HEK293 (cell line): ENCODE results near the gene RPS19BP1.
A peak's percentile ranks its signal among the peaks of the same experiment; 100 is the strongest.

ENCODE experiments used
- CTCF ChIA-PET: fragments of 350-600 bp; formaldehyde crosslinking; extraction: SDS; loops from one replicate; lab custom pipeline; 2021; ENCODE audit warnings: antibody characterized with exemption; lab: Yijun Ruan, JAX
- POLR2A ChIA-PET: fragments of 300-600 bp; formaldehyde crosslinking; extraction: SDS; loops from one replicate; lab custom pipeline; 2020; ENCODE audit warnings: antibody characterized with exemption, inconsistent platforms; lab: Yijun Ruan, JAX
- H3K27ac ChIP-seq: fragments of 200-500 bp; sonication (Bioruptor generic); 2 replicates; pipeline ENCODE4 v1.5.1; 2014; ENCODE audit warnings: low read depth, low read length, control low read depth, inconsistent platforms; ENCODE audit errors: extremely low read depth
- H3K36me3 ChIP-seq, 2 experiments: fragments of 200-500 bp in 1 of 2; sonication (Bioruptor generic) in 1 of 2; 1 replicate in 1 of 2; 2 replicates in 1 of 2; pipeline ENCODE4 v1.5.1; 2014 to 2017; ENCODE audit warnings: inconsistent platforms in 2 of 2, low read length in 2 of 2; ENCODE audit not compliant: control insufficient read depth in 2 of 2, insufficient read depth in 1 of 2
- H3K4me1 ChIP-seq: fragments of 200-500 bp; sonication (Bioruptor generic); 2 replicates; pipeline ENCODE4 v1.5.1; 2014; ENCODE audit warnings: mild to moderate bottlenecking, low read length, inconsistent platforms; ENCODE audit not compliant: control insufficient read depth, insufficient read depth
- H3K4me3 ChIP-seq: 2 replicates; pipeline ENCODE4 v1.5.1; 2011; ENCODE audit warnings: low read depth, mild to moderate bottlenecking, control low read depth, low read length, moderate library complexity
- H3K9me3 ChIP-seq: fragments of 200-500 bp; sonication (Bioruptor generic); 2 replicates; pipeline ENCODE4 v1.5.1; 2014; ENCODE audit warnings: low read depth, low read length, inconsistent platforms; ENCODE audit not compliant: control insufficient read depth, insufficient read depth
- AEBP2 ChIP-seq: fragments of 450-650 bp; formaldehyde crosslinking; IDR thresholded peaks from 2 replicates; pipeline ENCODE4 v1.5.1; 2016; ENCODE audit warnings: missing biosample characterization, missing genetic modification characterization, borderline replicate concordance
- GLI4 ChIP-seq: fragments of 450-650 bp; formaldehyde crosslinking; IDR thresholded peaks from 2 replicates; pipeline ENCODE4 v1.5.1; 2016; ENCODE audit warnings: missing biosample characterization, missing genetic modification characterization
- MZF1 ChIP-seq: fragments of 450-650 bp; formaldehyde crosslinking; IDR thresholded peaks from 2 replicates; pipeline ENCODE4 v1.5.1; 2017; ENCODE audit warnings: missing biosample characterization, missing genetic modification characterization, borderline replicate concordance
- PRDM10 ChIP-seq: fragments of 450-650 bp; formaldehyde crosslinking; IDR thresholded peaks from 2 replicates; pipeline ENCODE4 v1.5.1; 2016; ENCODE audit warnings: missing biosample characterization, missing genetic modification characterization
- SP7 ChIP-seq: fragments of 450-650 bp; formaldehyde crosslinking; IDR thresholded peaks from 2 replicates; pipeline ENCODE4 v1.5.1; 2016; ENCODE audit warnings: missing biosample characterization, missing genetic modification characterization
- ZNF112 ChIP-seq: fragments of 450-650 bp; formaldehyde crosslinking; IDR thresholded peaks from 2 replicates; pipeline ENCODE4 v1.5.0; 2017; ENCODE audit warnings: missing biosample characterization, missing genetic modification characterization
- ZNF157 ChIP-seq: fragments of 450-650 bp; formaldehyde crosslinking; IDR thresholded peaks from 2 replicates; pipeline ENCODE4 v1.5.1; 2016; ENCODE audit warnings: missing biosample characterization, missing genetic modification characterization
- ZNF18 ChIP-seq: fragments of 450-650 bp; formaldehyde crosslinking; IDR thresholded peaks from 2 replicates; pipeline ENCODE4 v1.5.1; 2016; ENCODE audit warnings: missing biosample characterization, missing genetic modification characterization
- ZNF239 ChIP-seq: fragments of 450-650 bp; formaldehyde crosslinking; IDR thresholded peaks from 2 replicates; pipeline ENCODE4 v1.5.1; 2016; ENCODE audit warnings: missing biosample characterization, missing genetic modification characterization
- ZNF302 ChIP-seq: fragments of 450-650 bp; formaldehyde crosslinking; IDR thresholded peaks from 2 replicates; pipeline ENCODE4 v1.5.1; 2016; ENCODE audit warnings: missing biosample characterization, missing genetic modification characterization, low read depth
- ZNF335 ChIP-seq: fragments of 450-650 bp; formaldehyde crosslinking; conservative IDR thresholded peaks from 2 replicates; pipeline ENCODE4 v1.5.1; 2016; ENCODE audit warnings: missing biosample characterization, missing genetic modification characterization
- ZNF341 ChIP-seq: fragments of 450-650 bp; formaldehyde crosslinking; IDR thresholded peaks from 2 replicates; pipeline ENCODE4; 2016; ENCODE audit warnings: low read depth, missing biosample characterization, missing genetic modification characterization
- ZNF350 ChIP-seq: fragments of 450-650 bp; formaldehyde crosslinking; IDR thresholded peaks from 2 replicates; pipeline ENCODE4 v1.5.0; 2017; ENCODE audit warnings: missing biosample characterization, mild to moderate bottlenecking, missing genetic modification characterization
- ZNF514 ChIP-seq: fragments of 450-650 bp; formaldehyde crosslinking; IDR thresholded peaks from 2 replicates; pipeline ENCODE4 v1.5.1; 2016; ENCODE audit warnings: missing biosample characterization, missing genetic modification characterization
- ZNF571 ChIP-seq: fragments of 450-650 bp; formaldehyde crosslinking; IDR thresholded peaks from 2 replicates; pipeline ENCODE4 v1.5.0; 2017; ENCODE audit warnings: missing biosample characterization, missing genetic modification characterization
- ZNF660 ChIP-seq: fragments of 450-650 bp; IDR thresholded peaks from 2 replicates; pipeline ENCODE4 v1.5.1; 2018; ENCODE audit warnings: missing biosample characterization, mild to moderate bottlenecking, missing genetic modification characterization
- ZNF664 ChIP-seq: fragments of 450-650 bp; formaldehyde crosslinking; IDR thresholded peaks from 2 replicates; pipeline ENCODE4 v1.5.1; 2016; ENCODE audit warnings: missing biosample characterization, missing genetic modification characterization
- ZNF792 ChIP-seq: fragments of 450-650 bp; formaldehyde crosslinking; IDR thresholded peaks from 2 replicates; pipeline ENCODE4 v1.5.1; 2016; ENCODE audit warnings: missing biosample characterization, missing genetic modification characterization
- ZSCAN16 ChIP-seq: fragments of 450-650 bp; formaldehyde crosslinking; IDR thresholded peaks from 2 replicates; pipeline ENCODE4 v1.5.1; 2016; ENCODE audit warnings: missing biosample characterization, missing genetic modification characterization
- TF ChIP-seq, protein P1 (sequence below): fragments of 450-650 bp; formaldehyde crosslinking; conservative IDR thresholded peaks from 2 replicates; pipeline ENCODE4 v1.5.1; 2016; ENCODE audit warnings: low read depth, missing biosample characterization, missing genetic modification characterization
- TF ChIP-seq, protein P2 (sequence below): fragments of 450-650 bp; formaldehyde crosslinking; IDR thresholded peaks from 2 replicates; pipeline ENCODE4 v1.5.1; 2016; ENCODE audit warnings: missing biosample characterization, missing genetic modification characterization, low read depth
- TF ChIP-seq, protein P3 (sequence below): fragments of 450-650 bp; IDR thresholded peaks from 2 replicates; pipeline ENCODE4 v1.5.1; 2018; ENCODE audit warnings: missing biosample characterization, mild to moderate bottlenecking, missing genetic modification characterization
- TF ChIP-seq, protein P4 (sequence below): fragments of 450-650 bp; formaldehyde crosslinking; IDR thresholded peaks from 2 replicates; pipeline ENCODE4 v1.5.1; 2016; ENCODE audit warnings: missing biosample characterization, missing genetic modification characterization

RPS19BP1 gene

DNA sequence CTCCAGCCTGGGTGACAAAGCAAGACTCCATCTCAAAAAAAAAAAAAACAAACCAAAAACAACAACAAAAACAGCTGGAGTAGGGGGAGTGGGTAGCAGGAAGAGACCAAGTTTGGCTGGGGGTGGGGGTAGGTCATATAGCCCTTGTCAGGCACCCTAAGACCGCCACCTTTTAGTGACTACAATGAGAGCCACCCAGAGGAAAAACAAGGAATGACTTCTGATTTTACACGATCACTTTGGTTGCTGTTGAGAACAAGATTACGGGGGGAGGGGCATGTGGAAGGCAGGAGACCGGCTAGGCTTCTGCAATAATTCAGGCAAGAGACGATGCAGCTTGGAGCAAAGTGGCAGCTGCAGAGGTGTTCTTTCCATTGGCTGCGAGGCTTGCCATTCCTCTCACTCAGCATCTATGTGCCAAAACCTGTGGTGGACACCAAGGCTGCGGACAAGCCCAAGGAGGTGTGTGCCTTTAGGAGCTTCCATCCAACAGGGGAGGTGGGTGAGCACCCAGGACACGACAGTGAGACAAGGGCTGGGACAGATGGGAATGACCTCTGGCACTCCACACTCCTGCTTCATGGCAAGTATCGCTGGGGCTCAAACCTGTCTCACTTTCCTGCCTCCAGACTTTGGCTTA is 1.7 kb downstream of the RPS19BP1 start:
- H3K4me1 ChIP-seq = peaks cover 14% of the 10 kb centered on the region
- TF ChIP-seq ZNF18 (tag by site-specific recombination) (no peak), ZNF341 (tag by site-specific recombination) (peak; percentile 85), ZNF664 (tag by site-specific recombination) (no peak), ZSCAN16 (tag by site-specific recombination) (no peak), ZNF514 (tag by site-specific recombination) (no peak), ZNF302 (tag by site-specific recombination) (no peak), ZNF335 (tag by site-specific recombination) (peak; percentile 44), ZNF112 (tag by site-specific recombination) (no peak), PRDM10 (tag by site-specific recombination) (peak; percentile 91), GLI4 (tag by site-specific recombination) (no peak), ZNF571 (tag by site-specific recombination) (no peak), SP7 (no peak), ZNF350 (tag by site-specific recombination) (no peak), ZNF660 (tag by site-specific recombination) (no peak), AEBP2 (tag by site-specific recombination) (no peak), ZNF157 (no peak), ZNF239 (tag by site-specific recombination) (no peak), MZF1 (tag by site-specific recombination) (no peak), ZNF792 (tag by site-specific recombination) (no peak)
- TF ChIP-seq, protein P1, sequence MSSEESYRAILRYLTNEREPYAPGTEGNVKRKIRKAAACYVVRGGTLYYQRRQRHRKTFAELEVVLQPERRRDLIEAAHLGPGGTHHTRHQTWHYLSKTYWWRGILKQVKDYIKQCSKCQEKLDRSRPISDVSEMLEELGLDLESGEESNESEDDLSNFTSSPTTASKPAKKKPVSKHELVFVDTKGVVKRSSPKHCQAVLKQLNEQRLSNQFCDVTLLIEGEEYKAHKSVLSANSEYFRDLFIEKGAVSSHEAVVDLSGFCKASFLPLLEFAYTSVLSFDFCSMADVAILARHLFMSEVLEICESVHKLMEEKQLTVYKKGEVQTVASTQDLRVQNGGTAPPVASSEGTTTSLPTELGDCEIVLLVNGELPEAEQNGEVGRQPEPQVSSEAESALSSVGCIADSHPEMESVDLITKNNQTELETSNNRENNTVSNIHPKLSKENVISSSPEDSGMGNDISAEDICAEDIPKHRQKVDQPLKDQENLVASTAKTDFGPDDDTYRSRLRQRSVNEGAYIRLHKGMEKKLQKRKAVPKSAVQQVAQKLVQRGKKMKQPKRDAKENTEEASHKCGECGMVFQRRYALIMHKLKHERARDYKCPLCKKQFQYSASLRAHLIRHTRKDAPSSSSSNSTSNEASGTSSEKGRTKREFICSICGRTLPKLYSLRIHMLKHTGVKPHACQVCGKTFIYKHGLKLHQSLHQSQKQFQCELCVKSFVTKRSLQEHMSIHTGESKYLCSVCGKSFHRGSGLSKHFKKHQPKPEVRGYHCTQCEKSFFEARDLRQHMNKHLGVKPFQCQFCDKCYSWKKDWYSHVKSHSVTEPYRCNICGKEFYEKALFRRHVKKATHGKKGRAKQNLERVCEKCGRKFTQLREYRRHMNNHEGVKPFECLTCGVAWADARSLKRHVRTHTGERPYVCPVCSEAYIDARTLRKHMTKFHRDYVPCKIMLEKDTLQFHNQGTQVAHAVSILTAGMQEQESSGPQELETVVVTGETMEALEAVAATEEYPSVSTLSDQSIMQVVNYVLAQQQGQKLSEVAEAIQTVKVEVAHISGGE = no peak
- TF ChIP-seq, protein P2, sequence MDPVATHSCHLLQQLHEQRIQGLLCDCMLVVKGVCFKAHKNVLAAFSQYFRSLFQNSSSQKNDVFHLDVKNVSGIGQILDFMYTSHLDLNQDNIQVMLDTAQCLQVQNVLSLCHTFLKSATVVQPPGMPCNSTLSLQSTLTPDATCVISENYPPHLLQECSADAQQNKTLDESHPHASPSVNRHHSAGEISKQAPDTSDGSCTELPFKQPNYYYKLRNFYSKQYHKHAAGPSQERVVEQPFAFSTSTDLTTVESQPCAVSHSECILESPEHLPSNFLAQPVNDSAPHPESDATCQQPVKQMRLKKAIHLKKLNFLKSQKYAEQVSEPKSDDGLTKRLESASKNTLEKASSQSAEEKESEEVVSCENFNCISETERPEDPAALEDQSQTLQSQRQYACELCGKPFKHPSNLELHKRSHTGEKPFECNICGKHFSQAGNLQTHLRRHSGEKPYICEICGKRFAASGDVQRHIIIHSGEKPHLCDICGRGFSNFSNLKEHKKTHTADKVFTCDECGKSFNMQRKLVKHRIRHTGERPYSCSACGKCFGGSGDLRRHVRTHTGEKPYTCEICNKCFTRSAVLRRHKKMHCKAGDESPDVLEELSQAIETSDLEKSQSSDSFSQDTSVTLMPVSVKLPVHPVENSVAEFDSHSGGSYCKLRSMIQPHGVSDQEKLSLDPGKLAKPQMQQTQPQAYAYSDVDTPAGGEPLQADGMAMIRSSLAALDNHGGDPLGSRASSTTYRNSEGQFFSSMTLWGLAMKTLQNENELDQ = no peak
- TF ChIP-seq, protein P3, sequence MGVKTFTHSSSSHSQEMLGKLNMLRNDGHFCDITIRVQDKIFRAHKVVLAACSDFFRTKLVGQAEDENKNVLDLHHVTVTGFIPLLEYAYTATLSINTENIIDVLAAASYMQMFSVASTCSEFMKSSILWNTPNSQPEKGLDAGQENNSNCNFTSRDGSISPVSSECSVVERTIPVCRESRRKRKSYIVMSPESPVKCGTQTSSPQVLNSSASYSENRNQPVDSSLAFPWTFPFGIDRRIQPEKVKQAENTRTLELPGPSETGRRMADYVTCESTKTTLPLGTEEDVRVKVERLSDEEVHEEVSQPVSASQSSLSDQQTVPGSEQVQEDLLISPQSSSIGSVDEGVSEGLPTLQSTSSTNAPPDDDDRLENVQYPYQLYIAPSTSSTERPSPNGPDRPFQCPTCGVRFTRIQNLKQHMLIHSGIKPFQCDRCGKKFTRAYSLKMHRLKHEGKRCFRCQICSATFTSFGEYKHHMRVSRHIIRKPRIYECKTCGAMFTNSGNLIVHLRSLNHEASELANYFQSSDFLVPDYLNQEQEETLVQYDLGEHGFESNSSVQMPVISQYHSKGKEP (tag by site-specific recombination) = 0 out of 2 replicates have a peak, but pooled peaks have one; percentile 37
- TF ChIP-seq, protein P4, sequence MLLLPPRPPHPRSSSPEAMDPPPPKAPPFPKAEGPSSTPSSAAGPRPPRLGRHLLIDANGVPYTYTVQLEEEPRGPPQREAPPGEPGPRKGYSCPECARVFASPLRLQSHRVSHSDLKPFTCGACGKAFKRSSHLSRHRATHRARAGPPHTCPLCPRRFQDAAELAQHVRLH (tag by site-specific recombination) = no peak

More for the DNA sequence above, 1.7 kb downstream of the RPS19BP1 start:
- no peaks in the 10 kb centered on the region for H3K9me3 ChIP-seq
- H3K4me3 ChIP-seq = no peak overlapping the region
- H3K36me3 ChIP-seq = peaks cover 11 to 50% of the 10 kb centered on the region in 2 experiments; a peak in 2 of 3 replicates
- ChIA-PET POLR2A (interaction anchor here (0.7 to 5.1 kb wide), 5 partner anchors 10 to 669 kb away, joined by 4 to 113 read pairs (median 8); partner anchors contain the start of genes ATF4, MIEF1 and RPL3), CTCF (interaction anchor here (0.6 to 13.7 kb wide), 19 partner anchors 8 to 820 kb away, joined by 3 to 380 read pairs (median 4); no protein-coding TSS in a partner anchor)
- H3K27ac ChIP-seq = no peak overlapping the region
